HCT116 (cell line): ENCODE data around the gene MTUS2. TPM values are rescaled to one million over a fixed set of nuclear protein-coding genes. Genes with fewer than 3 reads are reported as not detected.

Source experiments
- ATAC-seq: fragments of 200-7000 bp; cut with Tn5 transposase; 2 replicates; pipeline ENCODE4 v1.9.1; 2020; ENCODE audit warnings: mild to moderate bottlenecking, moderate library complexity
- BruUV-seq: library from RNA; stranded (reverse); fragments of 400-500 nt; replicated peaks from 2 replicates; lab custom pipeline; 2021; lab: Mats Ljungman, UMichigan
- CTCF ChIA-PET: fragments of 300-600 bp; sonication (Branson Sonifier 250); formaldehyde crosslinking; loops from one replicate; lab custom pipeline; 2021; ENCODE audit warnings: antibody characterized with exemption; lab: Charles Lee
- POLR2A ChIA-PET: fragments of 300-600, 350-600 bp; sonication (Branson Sonifier 250); formaldehyde crosslinking; loops from one replicate; lab custom pipeline; 2021; ENCODE audit warnings: antibody characterized with exemption; lab: Charles Lee
- RAD21 ChIA-PET, 2 experiments: fragments of 300-600 bp; sonication (Branson Sonifier 250); formaldehyde crosslinking; loops; one replicate each; lab custom pipeline; 2023; ENCODE audit warnings: low total read pairs in 2 of 2; ENCODE audit not compliant: uncharacterized antibody in 2 of 2, unreplicated experiment in 2 of 2, low non-redundant PET in 1 of 2; lab: Charles Lee
- DNase-seq: peaks from one replicate; pipeline ENCODE4 v3.0.0-alpha.2; 2010; ENCODE audit warnings: low read depth, low spot score
- H2AFZ ChIP-seq: fragments of 200-600 bp; shearing (Covaris generic), sonication (generic); 2 replicates; pipeline ENCODE4 v1.6.1; 2017; ENCODE audit warnings: low read depth, mixed run types, mixed read lengths, antibody characterized with exemption, low read length; ENCODE audit not compliant: poor library complexity, severe bottlenecking
- H3K27ac ChIP-seq: 2 replicates; pipeline ENCODE4 v1.5.1; 2012; ENCODE audit warnings: low read depth, low read length
- H3K27me3 ChIP-seq: fragments of 200-600 bp; sonication (generic); 2 replicates; pipeline ENCODE4 v1.6.1; 2016; ENCODE audit warnings: mixed run types, low read length, mixed read lengths; ENCODE audit not compliant: insufficient read depth
- H3K36me3 ChIP-seq, 2 experiments: fragments of 200-500 bp in 1 of 2; fragments of 200-600 bp in 1 of 2; sonication (Bioruptor generic) in 1 of 2; sonication (generic) in 1 of 2; 2 replicates each; pipeline versions ENCODE4 v1.5.1 to v1.6.1; 2014 to 2016; ENCODE audit warnings: low read length in 2 of 2, inconsistent platforms in 1 of 2, mixed read lengths in 1 of 2, mixed run types in 1 of 2; ENCODE audit not compliant: insufficient read depth in 2 of 2, control insufficient read depth in 1 of 2
- H3K4me1 ChIP-seq, 2 experiments: fragments of 200-600 bp in 1 of 2; sonication (generic) in 1 of 2; 2 replicates each; pipeline versions ENCODE4 v1.5.1 to v1.6.1; 2012 to 2017; ENCODE audit warnings: low read length in 2 of 2, inconsistent platforms in 1 of 2, mild to moderate bottlenecking in 1 of 2, mixed read lengths in 1 of 2, mixed run types in 1 of 2, moderate library complexity in 1 of 2; ENCODE audit not compliant: insufficient read depth in 2 of 2, control insufficient read depth in 1 of 2
- H3K4me2 ChIP-seq: fragments of 200-600 bp; sonication (generic); 2 replicates; pipeline ENCODE4 v1.6.1; 2017; ENCODE audit warnings: mixed run types, low read length, mixed read lengths
- H3K4me3 ChIP-seq, 2 experiments: fragments of 200-600 bp in 1 of 2; sonication (generic) in 1 of 2; replicated peaks in 1 of 2; 2 replicates each; pipeline ENCODE4 v1.5.1; 2011 to 2016; ENCODE audit warnings: low read length in 2 of 2, control low read depth in 1 of 2, low read depth in 1 of 2, mild to moderate bottlenecking in 1 of 2, mixed read lengths in 1 of 2, mixed run types in 1 of 2
- H3K79me2 ChIP-seq: fragments of 200-600 bp; sonication (generic); 2 replicates; pipeline ENCODE4 v1.6.1; 2017; ENCODE audit warnings: mild to moderate bottlenecking, mixed run types, low read length, moderate library complexity, mixed read lengths; ENCODE audit not compliant: insufficient read depth
- H3K9ac ChIP-seq: fragments of 200-600 bp; sonication (generic); 2 replicates; pipeline ENCODE4 v1.6.1; 2016; ENCODE audit warnings: low read length, mixed read lengths
- H3K9me2 ChIP-seq: fragments of 200-600 bp; sonication (generic), shearing (Covaris generic); 2 replicates; pipeline ENCODE4 v1.6.1; 2017; ENCODE audit warnings: mixed run types, mild to moderate bottlenecking, moderate library complexity; ENCODE audit not compliant: insufficient read depth
- H3K9me3 ChIP-seq, 2 experiments: fragments of 200-500 bp in 1 of 2; fragments of 200-600 bp in 1 of 2; sonication (Bioruptor generic) in 1 of 2; sonication (generic) in 1 of 2; 2 replicates each; pipeline ENCODE4 v1.6.1; 2014 to 2017; ENCODE audit warnings: low read length in 2 of 2, mixed read lengths in 2 of 2, inconsistent platforms in 1 of 2, low read depth in 1 of 2, mild to moderate bottlenecking in 1 of 2, mixed run types in 1 of 2, moderate library complexity in 1 of 2; ENCODE audit not compliant: control insufficient read depth in 1 of 2, insufficient read depth in 1 of 2
- H4K20me1 ChIP-seq: fragments of 200-600 bp; sonication (generic), shearing (Covaris generic); 2 replicates; pipeline ENCODE4 v1.6.1; 2017; ENCODE audit warnings: mixed run types, mild to moderate bottlenecking, moderate library complexity; ENCODE audit not compliant: insufficient read depth
- CBX3 ChIP-seq: IDR thresholded peaks from 2 replicates; pipeline ENCODE4 v1.6.1; 2012; ENCODE audit warnings: low read depth
- CEBPB ChIP-seq: IDR thresholded peaks from 2 replicates; pipeline ENCODE4 v1.6.1; 2012; ENCODE audit warnings: low read depth
- EGR1 ChIP-seq: IDR thresholded peaks from 2 replicates; pipeline ENCODE4 v1.6.1; 2012; ENCODE audit warnings: low read depth
- ELF1 ChIP-seq: IDR thresholded peaks from 2 replicates; pipeline ENCODE4 v1.6.1; 2012; ENCODE audit warnings: low read depth, borderline replicate concordance
- EZH2 ChIP-seq: fragments of 200-600 bp; sonication (generic); IDR thresholded peaks from 2 replicates; pipeline ENCODE4 v1.6.1; 2017; ENCODE audit warnings: antibody characterized with exemption, mixed run types
- EZH2phosphoT487 ChIP-seq: fragments of 200-600 bp; IDR thresholded peaks from 2 replicates; pipeline ENCODE4 v1.6.1; 2018; ENCODE audit warnings: antibody characterized with exemption, borderline replicate concordance
- FOSL1 ChIP-seq: IDR thresholded peaks from 2 replicates; pipeline ENCODE4 v1.6.1; 2012; ENCODE audit warnings: low read depth
- JUND ChIP-seq: IDR thresholded peaks from 2 replicates; pipeline ENCODE4 v1.6.1; 2012
- POLR2A ChIP-seq: IDR thresholded peaks from 2 replicates; pipeline ENCODE4 v1.7.0; 2011; ENCODE audit warnings: borderline replicate concordance; ENCODE audit not compliant: insufficient read depth, insufficient read length; ENCODE audit errors: extremely low read depth
- POLR2AphosphoS5 ChIP-seq: IDR thresholded peaks from 2 replicates; pipeline ENCODE4 v1.6.1; 2011; ENCODE audit warnings: mild to moderate bottlenecking, low read depth, low read length, moderate library complexity
- RAD21 ChIP-seq: IDR thresholded peaks from 2 replicates; pipeline ENCODE4 v1.6.1; 2012; ENCODE audit warnings: low read depth, mild to moderate bottlenecking
- SP1 ChIP-seq: IDR thresholded peaks from 2 replicates; pipeline ENCODE4 v1.6.1; 2012; ENCODE audit warnings: low read depth
- TCF7L2 ChIP-seq: IDR thresholded peaks from 2 replicates; pipeline ENCODE4 v1.7.0; 2011; ENCODE audit warnings: borderline replicate concordance, inconsistent platforms; ENCODE audit not compliant: insufficient read depth, insufficient read length; ENCODE audit errors: extremely low read depth
- YY1 ChIP-seq: IDR thresholded peaks from 2 replicates; pipeline ENCODE4 v1.6.1; 2011; ENCODE audit warnings: low read length, low read depth, moderate library complexity, mild to moderate bottlenecking; ENCODE audit not compliant: insufficient replicate concordance; ENCODE audit errors: extremely low read depth
- ZBTB33 ChIP-seq: IDR thresholded peaks from 2 replicates; pipeline ENCODE4 v1.6.1; 2011; ENCODE audit warnings: mild to moderate bottlenecking, low read length, moderate library complexity; ENCODE audit not compliant: insufficient replicate concordance; ENCODE audit errors: extremely low read depth
- ZNF274 ChIP-seq: fragments of 200-500 bp; sonication (Bioruptor generic); IDR thresholded peaks from 2 replicates; pipeline ENCODE4 v1.6.1; 2014; ENCODE audit warnings: mild to moderate bottlenecking, low read depth, low read length, inconsistent platforms
- intact Hi-C: fragments of 100-400 bp; cut with micrococcal nuclease; formaldehyde crosslinking; loops from 2 replicates; pipeline ENCODE4 v1.10.0; 2022
- total RNA-seq: library from RNA; stranded (reverse); gene quantifications from one replicate; pipeline ENCODE4 v1.2.1, GENCODE V29; 2021; ENCODE audit not compliant: unreplicated experiment
- TF ChIP-seq, protein P1 (sequence below): IDR thresholded peaks from 2 replicates; pipeline ENCODE4 v1.6.1; 2012; ENCODE audit warnings: low read depth
- TF ChIP-seq, protein P2 (sequence below): IDR thresholded peaks from 2 replicates; pipeline ENCODE4 v1.6.1; 2012
- TF ChIP-seq, protein P3 (sequence below): IDR thresholded peaks from 2 replicates; pipeline ENCODE4 v1.6.1; 2012
- TF ChIP-seq, protein P4 (sequence below), 3 experiments: fragments of 200-600 bp in 1 of 3; sonication (generic) in 1 of 3; IDR thresholded peaks in 2 of 3; conservative IDR thresholded peaks in 1 of 3; 2 replicates each; pipeline ENCODE4 v1.5.1; 2012 to 2017; ENCODE audit warnings: low read depth in 2 of 3, low read length in 2 of 3, antibody characterized with exemption in 1 of 3, borderline replicate concordance in 1 of 3, control low read depth in 1 of 3, mild to moderate bottlenecking in 1 of 3, mixed read lengths in 1 of 3, mixed run types in 1 of 3, moderate library complexity in 1 of 3; ENCODE audit not compliant: insufficient read depth in 1 of 3

The MTUS2 gene
- total RNA-seq, 1 experiment from 2014 or later = 0.02 TPM

DNA sequence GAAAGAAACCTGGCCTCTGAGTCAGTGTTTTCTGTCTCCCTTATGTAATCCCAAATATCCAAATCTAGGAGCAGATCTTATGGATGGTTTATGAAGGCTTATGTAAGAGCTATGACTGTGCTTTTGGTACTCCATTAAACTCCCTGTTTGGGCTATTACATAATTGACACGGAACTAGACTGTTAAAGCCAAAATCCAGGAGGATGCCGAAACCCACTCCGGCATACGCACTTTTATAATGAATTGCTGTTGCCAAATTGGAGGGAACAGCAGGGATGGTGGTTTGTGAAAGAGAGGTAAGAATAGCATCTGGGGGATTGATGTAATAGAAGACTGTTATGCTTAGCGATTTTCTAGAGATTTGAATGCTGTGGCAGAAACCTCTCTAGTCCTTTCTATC is 2.0 kb downstream of the MTUS2 start:
- Histone ChIP-seq H3K4me2 (no peak overlapping the region), H3K9me3 (no peaks in the 10 kb centered on the region), H2AFZ (no peak overlapping the region), H3K4me3 (no peak overlapping the region), H3K27me3 (peaks cover 19% of the 10 kb centered on the region; the same call in 1 of the 2 replicates), H3K27ac (no peak overlapping the region), H3K4me1 (peaks cover 3 to 8% of the 10 kb centered on the region in 2 experiments; a peak in 2 of 4 replicates), H3K9me2 (no peaks in the 10 kb centered on the region), H3K9ac (no peak overlapping the region), H3K79me2 (no peaks in the 10 kb centered on the region), H3K36me3 (no peaks in the 10 kb centered on the region), H4K20me1 (no peaks in the 10 kb centered on the region)
- ChIA-PET POLR2A (no interaction called here), CTCF (no interaction called here), RAD21 (no interaction called here)
- DNase-seq = no peak
- TF ChIP-seq JUND = no peak
- TF ChIP-seq TCF7L2 = no peak
- no peak for TF ChIP-seq POLR2A
- no peak for TF ChIP-seq YY1
- no peak for TF ChIP-seq RAD21
- TF ChIP-seq EZH2phosphoT487 = no peak
- TF ChIP-seq ZBTB33 = no peak
- TF ChIP-seq ELF1 = no peak
- TF ChIP-seq, protein P1, sequence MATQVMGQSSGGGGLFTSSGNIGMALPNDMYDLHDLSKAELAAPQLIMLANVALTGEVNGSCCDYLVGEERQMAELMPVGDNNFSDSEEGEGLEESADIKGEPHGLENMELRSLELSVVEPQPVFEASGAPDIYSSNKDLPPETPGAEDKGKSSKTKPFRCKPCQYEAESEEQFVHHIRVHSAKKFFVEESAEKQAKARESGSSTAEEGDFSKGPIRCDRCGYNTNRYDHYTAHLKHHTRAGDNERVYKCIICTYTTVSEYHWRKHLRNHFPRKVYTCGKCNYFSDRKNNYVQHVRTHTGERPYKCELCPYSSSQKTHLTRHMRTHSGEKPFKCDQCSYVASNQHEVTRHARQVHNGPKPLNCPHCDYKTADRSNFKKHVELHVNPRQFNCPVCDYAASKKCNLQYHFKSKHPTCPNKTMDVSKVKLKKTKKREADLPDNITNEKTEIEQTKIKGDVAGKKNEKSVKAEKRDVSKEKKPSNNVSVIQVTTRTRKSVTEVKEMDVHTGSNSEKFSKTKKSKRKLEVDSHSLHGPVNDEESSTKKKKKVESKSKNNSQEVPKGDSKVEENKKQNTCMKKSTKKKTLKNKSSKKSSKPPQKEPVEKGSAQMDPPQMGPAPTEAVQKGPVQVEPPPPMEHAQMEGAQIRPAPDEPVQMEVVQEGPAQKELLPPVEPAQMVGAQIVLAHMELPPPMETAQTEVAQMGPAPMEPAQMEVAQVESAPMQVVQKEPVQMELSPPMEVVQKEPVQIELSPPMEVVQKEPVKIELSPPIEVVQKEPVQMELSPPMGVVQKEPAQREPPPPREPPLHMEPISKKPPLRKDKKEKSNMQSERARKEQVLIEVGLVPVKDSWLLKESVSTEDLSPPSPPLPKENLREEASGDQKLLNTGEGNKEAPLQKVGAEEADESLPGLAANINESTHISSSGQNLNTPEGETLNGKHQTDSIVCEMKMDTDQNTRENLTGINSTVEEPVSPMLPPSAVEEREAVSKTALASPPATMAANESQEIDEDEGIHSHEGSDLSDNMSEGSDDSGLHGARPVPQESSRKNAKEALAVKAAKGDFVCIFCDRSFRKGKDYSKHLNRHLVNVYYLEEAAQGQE = no peak
- TF ChIP-seq, protein P2, sequence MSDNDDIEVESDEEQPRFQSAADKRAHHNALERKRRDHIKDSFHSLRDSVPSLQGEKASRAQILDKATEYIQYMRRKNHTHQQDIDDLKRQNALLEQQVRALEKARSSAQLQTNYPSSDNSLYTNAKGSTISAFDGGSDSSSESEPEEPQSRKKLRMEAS = no peak
- TF ChIP-seq ZNF274 = no peak
- TF ChIP-seq, protein P3, sequence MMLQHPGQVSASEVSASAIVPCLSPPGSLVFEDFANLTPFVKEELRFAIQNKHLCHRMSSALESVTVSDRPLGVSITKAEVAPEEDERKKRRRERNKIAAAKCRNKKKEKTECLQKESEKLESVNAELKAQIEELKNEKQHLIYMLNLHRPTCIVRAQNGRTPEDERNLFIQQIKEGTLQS = no peak
- TF ChIP-seq SP1 = no peak
- no peak for TF ChIP-seq CBX3
- TF ChIP-seq POLR2AphosphoS5 = no peak
- no peak for TF ChIP-seq FOSL1
- TF ChIP-seq EZH2 = no peak
- TF ChIP-seq CEBPB = no peak
- TF ChIP-seq EGR1 = no peak
- TF ChIP-seq, protein P4, sequence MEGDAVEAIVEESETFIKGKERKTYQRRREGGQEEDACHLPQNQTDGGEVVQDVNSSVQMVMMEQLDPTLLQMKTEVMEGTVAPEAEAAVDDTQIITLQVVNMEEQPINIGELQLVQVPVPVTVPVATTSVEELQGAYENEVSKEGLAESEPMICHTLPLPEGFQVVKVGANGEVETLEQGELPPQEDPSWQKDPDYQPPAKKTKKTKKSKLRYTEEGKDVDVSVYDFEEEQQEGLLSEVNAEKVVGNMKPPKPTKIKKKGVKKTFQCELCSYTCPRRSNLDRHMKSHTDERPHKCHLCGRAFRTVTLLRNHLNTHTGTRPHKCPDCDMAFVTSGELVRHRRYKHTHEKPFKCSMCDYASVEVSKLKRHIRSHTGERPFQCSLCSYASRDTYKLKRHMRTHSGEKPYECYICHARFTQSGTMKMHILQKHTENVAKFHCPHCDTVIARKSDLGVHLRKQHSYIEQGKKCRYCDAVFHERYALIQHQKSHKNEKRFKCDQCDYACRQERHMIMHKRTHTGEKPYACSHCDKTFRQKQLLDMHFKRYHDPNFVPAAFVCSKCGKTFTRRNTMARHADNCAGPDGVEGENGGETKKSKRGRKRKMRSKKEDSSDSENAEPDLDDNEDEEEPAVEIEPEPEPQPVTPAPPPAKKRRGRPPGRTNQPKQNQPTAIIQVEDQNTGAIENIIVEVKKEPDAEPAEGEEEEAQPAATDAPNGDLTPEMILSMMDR (IDR thresholded peaks at IDR 0.05 in 2 of 3, conservative IDR thresholded peaks at IDR 0.05 in 1 of 3; ENCODE audit: borderline replicate concordance in 1 of 3, insufficient read depth in 1 of 3, low read depth in 2 of 3, low read length in 2 of 3) = no peak
- ATAC-seq = no peak
- BruUV-seq = no TSS peak
- intact Hi-C loops = no loop called here
